ENCODE data around the gene WNT5A. TPM values are rescaled to one million over a fixed set of nuclear protein-coding genes. Genes with fewer than 3 reads are reported as not detected.

WNT5A gene
- total RNA-seq, 1 experiment from 2014 or later: 1.1 TPM

DNA sequence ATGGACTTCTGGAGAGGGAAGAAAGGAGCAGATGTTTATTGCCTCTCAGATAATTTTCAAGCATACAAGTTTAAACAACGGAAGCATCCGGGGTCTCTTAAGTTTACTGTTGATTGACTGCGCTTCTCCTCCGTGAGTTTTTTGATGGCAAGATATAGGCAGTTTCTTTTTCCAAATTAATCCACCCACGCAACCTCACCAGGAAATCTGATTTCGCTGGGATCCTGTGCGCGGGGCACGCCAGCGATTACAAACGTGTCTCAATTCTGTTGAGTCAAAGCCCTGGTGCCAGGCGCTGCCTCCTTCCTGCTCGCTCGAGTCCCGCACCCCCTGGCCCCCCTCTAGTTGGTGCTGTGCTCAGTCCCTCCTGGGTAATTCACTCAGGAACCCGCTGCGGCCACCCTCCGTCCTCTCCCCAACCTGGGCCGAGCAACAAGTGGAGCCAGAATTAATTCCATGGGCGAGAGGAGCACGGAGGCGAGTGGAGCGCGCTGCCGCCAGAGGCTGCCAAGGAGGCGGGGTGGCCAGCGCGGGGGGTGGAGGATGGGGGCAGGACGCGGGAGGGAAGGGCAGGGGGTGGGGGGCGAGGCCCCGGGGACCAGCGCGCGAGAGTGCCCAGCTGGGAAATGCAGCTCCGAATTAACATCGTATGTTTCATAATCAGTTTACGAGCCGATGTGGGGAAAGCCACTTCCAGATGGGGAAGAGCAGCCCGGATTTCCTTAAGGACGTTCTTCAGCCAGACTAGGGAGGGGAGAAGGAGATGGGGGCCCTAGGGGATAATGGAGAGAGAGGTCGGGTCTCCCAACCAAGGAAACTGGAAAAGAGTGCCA is 6.0 kb downstream of the WNT5A start:
- Histone ChIP-seq H3K14ac (ENCODE audit: insufficient read depth, low read length) (no peak overlapping the region; the same call in 1 of the 2 replicates), H2BK15ac (ENCODE audit: low read depth, low read length) (no peak overlapping the region), H3K23ac (ENCODE audit: insufficient read length, low read depth, low read length) (no peak overlapping the region), H3K23me2 (ENCODE audit: insufficient read length, low read depth, low read length, poor library complexity, severe bottlenecking) (peaks cover 45% of the 10 kb centered on the region), H2BK20ac (ENCODE audit: low read depth, low read length, poor library complexity, severe bottlenecking) (no peak overlapping the region), H4K8ac (replicated peaks; ENCODE audit: insufficient read length, low read depth, low read length) (no peak overlapping the region), H2AFZ (ENCODE audit: low read length) (no peak overlapping the region), H2BK120ac (ENCODE audit: low read depth, low read length, poor library complexity, severe bottlenecking) (no peak overlapping the region), H2AK5ac (ENCODE audit: insufficient read length, low read length) (no peak overlapping the region), H2BK5ac (ENCODE audit: insufficient read length, low read length) (no peak overlapping the region), H3K79me1 (ENCODE audit: insufficient read depth, low read depth, low read length, poor library complexity, severe bottlenecking) (no peaks in the 10 kb centered on the region), H3K56ac (ENCODE audit: insufficient read length, low read depth, low read length) (no peak overlapping the region), H3K4me1 (ENCODE audit: insufficient read depth, low read length) (peaks cover 2% of the 10 kb centered on the region; the same call in 1 of the 2 replicates), H4K91ac (ENCODE audit: insufficient read length, low read depth, low read length) (no peak overlapping the region), H3K27ac (ENCODE audit: insufficient read length, low read depth, low read length) (no peak overlapping the region), H3K4me2 (ENCODE audit: insufficient read depth, insufficient read length, low read length) (peak overlapping the region; percentile 70), H3K9me3 (ENCODE audit: control insufficient read depth, low read depth, low read length) (no peaks in the 10 kb centered on the region), H3K4ac (ENCODE audit: low read depth, low read length) (no peak overlapping the region), H3K79me2 (ENCODE audit: insufficient read depth, low read length) (no peaks in the 10 kb centered on the region), H3K18ac (ENCODE audit: insufficient read length, low read depth, low read length) (no peak overlapping the region), H3K9ac (ENCODE audit: extremely low read depth, insufficient read length, low read length) (no peak overlapping the region), H3K27me3 (ENCODE audit: insufficient read depth, low read length) (peaks cover 53% of the 10 kb centered on the region; the same call in 1 of the 2 replicates), H4K20me1 (ENCODE audit: control insufficient read depth, insufficient read depth, insufficient read length) (no peaks in the 10 kb centered on the region), H4K5ac (ENCODE audit: insufficient read length, low read depth, low read length) (no peak overlapping the region), H3T11ph (ENCODE audit: low read length) (no peak overlapping the region), H2BK12ac (ENCODE audit: insufficient read length, low read depth, low read length) (no peak overlapping the region)
- peaks cover 41% of the 10 kb centered on the region in 2 experiments for H3K4me1 Mint-ChIP-seq
- peaks cover 99% of the 10 kb centered on the region for H3K27me3 Mint-ChIP-seq (ENCODE audit: low read depth)
- H3K27ac Mint-ChIP-seq: no peak overlapping the region
- WGBS (ENCODE audit: extremely low coverage, insufficient read length, low lambda C conversion rate): no CpG with 5 or more reads among the region's 42 CpGs
- H3K9me3 Mint-ChIP-seq: peaks cover 0 to 5% of the 10 kb centered on the region in 2 experiments; a peak in 3 of 5 replicates
- no peak for TF ChIP-seq CTCF (conservative IDR thresholded peaks at IDR 0.05)
- peak overlapping the region; percentile 63 to 87 for H3K4me3 Mint-ChIP-seq
- peak; percentile 44 for DNase-seq
- 0 out of 7 replicates have a peak, but pooled peaks cover 0 to 2% (median 0%) of the 10 kb centered on the region in 3 experiments for H3K36me3 Mint-ChIP-seq (ENCODE audit: insufficient read depth in 1 of 3, low read depth in 3 of 3)

Measured in H9 (cell line).